ENCODE measurements around the gene ZDHHC11. TPM values are rescaled to one million over a fixed set of nuclear protein-coding genes. Genes with fewer than 3 reads are reported as not detected.

The ZDHHC11 gene
- total and polyA plus RNA-seq, 2 of the 4 experiments (the other 2 are of a cell fraction): 0.36 to 1.6 TPM

GRCh38 chr5:851076-851475 is 290 bp upstream of the ZDHHC11 start:
- Histone ChIP-seq H3K4me3 (ENCODE audit: insufficient read depth, low read depth, low read length) (no peak overlapping the region), H2BK120ac (ENCODE audit: low read depth, low read length) (no peak overlapping the region), H4K8ac (ENCODE audit: low read depth in 2 of 2, low read length in 2 of 2) (no peak overlapping the region), H3K18ac (ENCODE audit: low read depth, low read length) (no peak overlapping the region), H2BK20ac (ENCODE audit: low read depth, low read length) (no peak overlapping the region), H3K36me3 (ENCODE audit: control insufficient read depth, insufficient read depth, low read length) (no peaks in the 10 kb centered on the region), H3K27ac (ENCODE audit: insufficient read depth, low read length) (no peak overlapping the region), H2BK15ac (ENCODE audit: low read depth, low read length) (no peak overlapping the region), H4K91ac (ENCODE audit: insufficient read depth, low read depth, low read length) (no peak overlapping the region), H3K56ac (ENCODE audit: extremely low read depth, insufficient read depth, low read length) (no peak overlapping the region), H3K4me2 (ENCODE audit: low read depth, low read length) (no peak overlapping the region), H3K27me3 (ENCODE audit: control insufficient read depth, insufficient read depth, low read length) (peaks cover 5% of the 10 kb centered on the region; the same call in 1 of the 2 replicates), H2AFZ (replicated peaks; ENCODE audit: low read length, poor library complexity) (no peak overlapping the region), H3K9ac (ENCODE audit: low read depth, low read length) (no peak overlapping the region), H2AK9ac (replicated peaks; ENCODE audit: low read depth, low read length, poor library complexity) (no peak overlapping the region), H2AK5ac (ENCODE audit: low read depth, low read length) (no peak overlapping the region), H3K23ac (ENCODE audit: low read depth, low read length) (no peak overlapping the region), H2BK5ac (ENCODE audit: low read depth, low read length, poor library complexity, severe bottlenecking) (no peak overlapping the region), H3K79me1 (ENCODE audit: low read depth in 1 of 2, low read length in 2 of 2) (no peaks in the 10 kb centered on the region), H3K4me1 (ENCODE audit: control insufficient read depth, insufficient read depth, low read length) (no peaks in the 10 kb centered on the region), H3K4ac (ENCODE audit: low read depth, low read length) (no peak overlapping the region), H3K9me1 (ENCODE audit: insufficient read depth, low read length) (peaks cover 2% of the 10 kb centered on the region; the same call in 1 of the 2 replicates), H4K20me1 (ENCODE audit: insufficient read depth, low read length) (peaks cover 3% of the 10 kb centered on the region), H4K5ac (ENCODE audit: low read depth, low read length) (no peak overlapping the region), H3K9me3 (ENCODE audit: control insufficient read depth, insufficient read depth, low read length) (no peaks in the 10 kb centered on the region), H3K14ac (replicated peaks; ENCODE audit: low read depth, low read length) (no peak overlapping the region)
- no peak for DNase-seq
- ChIA-PET POLR2A (ENCODE audit: unreplicated experiment) (no interaction called here), CTCF (no interaction called here)
- WGBS, 2 experiments (ENCODE audit: extremely low coverage in 2 of 2, insufficient read length in 1 of 2): 61% methylated on average over 5 of the region's 19 CpGs; no CpG with 5 or more reads in 1 of the 2 experiments
- in situ Hi-C loops (cut with MboI; ENCODE audit: low sequenced_read_pairs): no loop called here
- ATAC-seq (ENCODE audit: low read depth): no peak
- dilution Hi-C loops (cut with HindIII; ENCODE audit: low sequenced_read_pairs, unreplicated experiment): no loop called here
- TF ChIP-seq CEBPB (IDR thresholded peaks at IDR 0.05; ENCODE audit: low read depth, low read length) (no peak), USF2 (IDR thresholded peaks at IDR 0.05; ENCODE audit: low read depth, low read length) (no peak), MAZ (IDR thresholded peaks at IDR 0.05; ENCODE audit: borderline replicate concordance, low read depth, low read length) (no peak), FOS (IDR thresholded peaks at IDR 0.05; ENCODE audit: low read depth, low read length) (no peak), RAD21 (IDR thresholded peaks at IDR 0.05; ENCODE audit: low read length) (no peak), RCOR1 (IDR thresholded peaks at IDR 0.05; ENCODE audit: insufficient replicate concordance, low read length) (no peak), MAFK (IDR thresholded peaks at IDR 0.05; ENCODE audit: low read depth, low read length) (no peak), NFE2L2 (IDR thresholded peaks at IDR 0.05; ENCODE audit: low read depth, low read length) (no peak), CHD1 (IDR thresholded peaks at IDR 0.05; ENCODE audit: low read depth, low read length) (no peak), RFX5 (IDR thresholded peaks at IDR 0.05; ENCODE audit: low read depth, low read length) (no peak), BHLHE40 (IDR thresholded peaks at IDR 0.05; ENCODE audit: low read depth, low read length) (no peak), MXI1 (IDR thresholded peaks at IDR 0.05; ENCODE audit: borderline replicate concordance, low read depth, low read length) (no peak), POLR2A (IDR thresholded peaks at IDR 0.05; ENCODE audit: low read depth, low read length) (no peak)
- TF ChIP-seq, protein P1, sequence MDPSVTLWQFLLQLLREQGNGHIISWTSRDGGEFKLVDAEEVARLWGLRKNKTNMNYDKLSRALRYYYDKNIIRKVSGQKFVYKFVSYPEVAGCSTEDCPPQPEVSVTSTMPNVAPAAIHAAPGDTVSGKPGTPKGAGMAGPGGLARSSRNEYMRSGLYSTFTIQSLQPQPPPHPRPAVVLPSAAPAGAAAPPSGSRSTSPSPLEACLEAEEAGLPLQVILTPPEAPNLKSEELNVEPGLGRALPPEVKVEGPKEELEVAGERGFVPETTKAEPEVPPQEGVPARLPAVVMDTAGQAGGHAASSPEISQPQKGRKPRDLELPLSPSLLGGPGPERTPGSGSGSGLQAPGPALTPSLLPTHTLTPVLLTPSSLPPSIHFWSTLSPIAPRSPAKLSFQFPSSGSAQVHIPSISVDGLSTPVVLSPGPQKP (IDR thresholded peaks at IDR 0.05; ENCODE audit: borderline replicate concordance, low read depth, low read length): no peak
- intact Hi-C loops (cut with micrococcal nuclease): no loop called here
- no TSS peak for BruUV-seq (replicated peaks)
